ENCODE results near the gene RALGAPA2. TPM values are rescaled to one million over a fixed set of nuclear protein-coding genes. Genes with fewer than 3 reads are reported as not detected.

The RALGAPA2 gene
- total and polyA plus RNA-seq, 2 experiments from 2014 or later = 13.1 to 43.4 TPM

DNA sequence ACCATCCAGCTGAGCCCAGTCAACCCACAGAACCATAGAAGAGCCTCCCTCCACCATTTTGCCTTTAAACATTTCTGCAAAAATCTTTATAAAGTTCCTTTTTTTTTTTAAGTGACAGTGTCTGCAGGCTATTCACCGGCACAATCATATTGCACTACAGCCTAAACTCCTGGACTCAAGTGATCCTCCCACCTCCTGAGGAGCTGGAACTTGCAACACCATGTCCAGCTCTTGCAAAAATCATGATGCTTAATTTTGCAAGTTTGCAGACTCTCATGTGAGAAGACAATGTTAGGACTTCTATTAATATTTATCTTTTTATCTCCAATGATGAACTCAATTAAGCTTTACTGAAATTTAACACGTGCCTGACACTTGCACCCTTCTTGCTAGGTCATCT lies 255.7 kb downstream of the RALGAPA2 start:
- H3K27me3 ChIP-seq (ENCODE audit: insufficient read depth) = no peaks in the 10 kb centered on the region
- ATAC-seq (no peak), DNase-seq (ENCODE audit: low spot score) (no peak)
- no peak overlapping the region for H3K27ac Mint-ChIP-seq
- no peak overlapping the region for H3K4me2 ChIP-seq
- no peaks in the 10 kb centered on the region for H3K79me2 ChIP-seq (replicated peaks; ENCODE audit: insufficient read depth)
- no peak for TF ChIP-seq POLR2AphosphoS5 (IDR thresholded peaks at IDR 0.05; ENCODE audit: low read depth)
- TF ChIP-seq, protein P1, sequence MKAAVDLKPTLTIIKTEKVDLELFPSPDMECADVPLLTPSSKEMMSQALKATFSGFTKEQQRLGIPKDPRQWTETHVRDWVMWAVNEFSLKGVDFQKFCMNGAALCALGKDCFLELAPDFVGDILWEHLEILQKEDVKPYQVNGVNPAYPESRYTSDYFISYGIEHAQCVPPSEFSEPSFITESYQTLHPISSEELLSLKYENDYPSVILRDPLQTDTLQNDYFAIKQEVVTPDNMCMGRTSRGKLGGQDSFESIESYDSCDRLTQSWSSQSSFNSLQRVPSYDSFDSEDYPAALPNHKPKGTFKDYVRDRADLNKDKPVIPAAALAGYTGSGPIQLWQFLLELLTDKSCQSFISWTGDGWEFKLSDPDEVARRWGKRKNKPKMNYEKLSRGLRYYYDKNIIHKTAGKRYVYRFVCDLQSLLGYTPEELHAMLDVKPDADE (IDR thresholded peaks at IDR 0.05) = no peak
- TF ChIP-seq, protein P2, sequence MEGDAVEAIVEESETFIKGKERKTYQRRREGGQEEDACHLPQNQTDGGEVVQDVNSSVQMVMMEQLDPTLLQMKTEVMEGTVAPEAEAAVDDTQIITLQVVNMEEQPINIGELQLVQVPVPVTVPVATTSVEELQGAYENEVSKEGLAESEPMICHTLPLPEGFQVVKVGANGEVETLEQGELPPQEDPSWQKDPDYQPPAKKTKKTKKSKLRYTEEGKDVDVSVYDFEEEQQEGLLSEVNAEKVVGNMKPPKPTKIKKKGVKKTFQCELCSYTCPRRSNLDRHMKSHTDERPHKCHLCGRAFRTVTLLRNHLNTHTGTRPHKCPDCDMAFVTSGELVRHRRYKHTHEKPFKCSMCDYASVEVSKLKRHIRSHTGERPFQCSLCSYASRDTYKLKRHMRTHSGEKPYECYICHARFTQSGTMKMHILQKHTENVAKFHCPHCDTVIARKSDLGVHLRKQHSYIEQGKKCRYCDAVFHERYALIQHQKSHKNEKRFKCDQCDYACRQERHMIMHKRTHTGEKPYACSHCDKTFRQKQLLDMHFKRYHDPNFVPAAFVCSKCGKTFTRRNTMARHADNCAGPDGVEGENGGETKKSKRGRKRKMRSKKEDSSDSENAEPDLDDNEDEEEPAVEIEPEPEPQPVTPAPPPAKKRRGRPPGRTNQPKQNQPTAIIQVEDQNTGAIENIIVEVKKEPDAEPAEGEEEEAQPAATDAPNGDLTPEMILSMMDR (conservative IDR thresholded peaks at IDR 0.05; ENCODE audit: low read depth in 2 of 2) = no peak
- TF ChIP-seq JUNB (IDR thresholded peaks at IDR 0.05; ENCODE audit: unreplicated experiment) = no peak
- no peak for TF ChIP-seq ZNF114 (CRISPR knock-in tag; IDR thresholded peaks at IDR 0.05)
- TF ChIP-seq, protein P3, sequence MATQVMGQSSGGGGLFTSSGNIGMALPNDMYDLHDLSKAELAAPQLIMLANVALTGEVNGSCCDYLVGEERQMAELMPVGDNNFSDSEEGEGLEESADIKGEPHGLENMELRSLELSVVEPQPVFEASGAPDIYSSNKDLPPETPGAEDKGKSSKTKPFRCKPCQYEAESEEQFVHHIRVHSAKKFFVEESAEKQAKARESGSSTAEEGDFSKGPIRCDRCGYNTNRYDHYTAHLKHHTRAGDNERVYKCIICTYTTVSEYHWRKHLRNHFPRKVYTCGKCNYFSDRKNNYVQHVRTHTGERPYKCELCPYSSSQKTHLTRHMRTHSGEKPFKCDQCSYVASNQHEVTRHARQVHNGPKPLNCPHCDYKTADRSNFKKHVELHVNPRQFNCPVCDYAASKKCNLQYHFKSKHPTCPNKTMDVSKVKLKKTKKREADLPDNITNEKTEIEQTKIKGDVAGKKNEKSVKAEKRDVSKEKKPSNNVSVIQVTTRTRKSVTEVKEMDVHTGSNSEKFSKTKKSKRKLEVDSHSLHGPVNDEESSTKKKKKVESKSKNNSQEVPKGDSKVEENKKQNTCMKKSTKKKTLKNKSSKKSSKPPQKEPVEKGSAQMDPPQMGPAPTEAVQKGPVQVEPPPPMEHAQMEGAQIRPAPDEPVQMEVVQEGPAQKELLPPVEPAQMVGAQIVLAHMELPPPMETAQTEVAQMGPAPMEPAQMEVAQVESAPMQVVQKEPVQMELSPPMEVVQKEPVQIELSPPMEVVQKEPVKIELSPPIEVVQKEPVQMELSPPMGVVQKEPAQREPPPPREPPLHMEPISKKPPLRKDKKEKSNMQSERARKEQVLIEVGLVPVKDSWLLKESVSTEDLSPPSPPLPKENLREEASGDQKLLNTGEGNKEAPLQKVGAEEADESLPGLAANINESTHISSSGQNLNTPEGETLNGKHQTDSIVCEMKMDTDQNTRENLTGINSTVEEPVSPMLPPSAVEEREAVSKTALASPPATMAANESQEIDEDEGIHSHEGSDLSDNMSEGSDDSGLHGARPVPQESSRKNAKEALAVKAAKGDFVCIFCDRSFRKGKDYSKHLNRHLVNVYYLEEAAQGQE (IDR thresholded peaks at IDR 0.05; ENCODE audit: unreplicated experiment) = no peak
- TF ChIP-seq EZH2 (IDR thresholded peaks at IDR 0.05; ENCODE audit: low read depth, unreplicated experiment) = no peak
- no peak for TF ChIP-seq EZH2phosphoT487 (IDR thresholded peaks at IDR 0.05; ENCODE audit: unreplicated experiment)
- TF ChIP-seq, protein P4, sequence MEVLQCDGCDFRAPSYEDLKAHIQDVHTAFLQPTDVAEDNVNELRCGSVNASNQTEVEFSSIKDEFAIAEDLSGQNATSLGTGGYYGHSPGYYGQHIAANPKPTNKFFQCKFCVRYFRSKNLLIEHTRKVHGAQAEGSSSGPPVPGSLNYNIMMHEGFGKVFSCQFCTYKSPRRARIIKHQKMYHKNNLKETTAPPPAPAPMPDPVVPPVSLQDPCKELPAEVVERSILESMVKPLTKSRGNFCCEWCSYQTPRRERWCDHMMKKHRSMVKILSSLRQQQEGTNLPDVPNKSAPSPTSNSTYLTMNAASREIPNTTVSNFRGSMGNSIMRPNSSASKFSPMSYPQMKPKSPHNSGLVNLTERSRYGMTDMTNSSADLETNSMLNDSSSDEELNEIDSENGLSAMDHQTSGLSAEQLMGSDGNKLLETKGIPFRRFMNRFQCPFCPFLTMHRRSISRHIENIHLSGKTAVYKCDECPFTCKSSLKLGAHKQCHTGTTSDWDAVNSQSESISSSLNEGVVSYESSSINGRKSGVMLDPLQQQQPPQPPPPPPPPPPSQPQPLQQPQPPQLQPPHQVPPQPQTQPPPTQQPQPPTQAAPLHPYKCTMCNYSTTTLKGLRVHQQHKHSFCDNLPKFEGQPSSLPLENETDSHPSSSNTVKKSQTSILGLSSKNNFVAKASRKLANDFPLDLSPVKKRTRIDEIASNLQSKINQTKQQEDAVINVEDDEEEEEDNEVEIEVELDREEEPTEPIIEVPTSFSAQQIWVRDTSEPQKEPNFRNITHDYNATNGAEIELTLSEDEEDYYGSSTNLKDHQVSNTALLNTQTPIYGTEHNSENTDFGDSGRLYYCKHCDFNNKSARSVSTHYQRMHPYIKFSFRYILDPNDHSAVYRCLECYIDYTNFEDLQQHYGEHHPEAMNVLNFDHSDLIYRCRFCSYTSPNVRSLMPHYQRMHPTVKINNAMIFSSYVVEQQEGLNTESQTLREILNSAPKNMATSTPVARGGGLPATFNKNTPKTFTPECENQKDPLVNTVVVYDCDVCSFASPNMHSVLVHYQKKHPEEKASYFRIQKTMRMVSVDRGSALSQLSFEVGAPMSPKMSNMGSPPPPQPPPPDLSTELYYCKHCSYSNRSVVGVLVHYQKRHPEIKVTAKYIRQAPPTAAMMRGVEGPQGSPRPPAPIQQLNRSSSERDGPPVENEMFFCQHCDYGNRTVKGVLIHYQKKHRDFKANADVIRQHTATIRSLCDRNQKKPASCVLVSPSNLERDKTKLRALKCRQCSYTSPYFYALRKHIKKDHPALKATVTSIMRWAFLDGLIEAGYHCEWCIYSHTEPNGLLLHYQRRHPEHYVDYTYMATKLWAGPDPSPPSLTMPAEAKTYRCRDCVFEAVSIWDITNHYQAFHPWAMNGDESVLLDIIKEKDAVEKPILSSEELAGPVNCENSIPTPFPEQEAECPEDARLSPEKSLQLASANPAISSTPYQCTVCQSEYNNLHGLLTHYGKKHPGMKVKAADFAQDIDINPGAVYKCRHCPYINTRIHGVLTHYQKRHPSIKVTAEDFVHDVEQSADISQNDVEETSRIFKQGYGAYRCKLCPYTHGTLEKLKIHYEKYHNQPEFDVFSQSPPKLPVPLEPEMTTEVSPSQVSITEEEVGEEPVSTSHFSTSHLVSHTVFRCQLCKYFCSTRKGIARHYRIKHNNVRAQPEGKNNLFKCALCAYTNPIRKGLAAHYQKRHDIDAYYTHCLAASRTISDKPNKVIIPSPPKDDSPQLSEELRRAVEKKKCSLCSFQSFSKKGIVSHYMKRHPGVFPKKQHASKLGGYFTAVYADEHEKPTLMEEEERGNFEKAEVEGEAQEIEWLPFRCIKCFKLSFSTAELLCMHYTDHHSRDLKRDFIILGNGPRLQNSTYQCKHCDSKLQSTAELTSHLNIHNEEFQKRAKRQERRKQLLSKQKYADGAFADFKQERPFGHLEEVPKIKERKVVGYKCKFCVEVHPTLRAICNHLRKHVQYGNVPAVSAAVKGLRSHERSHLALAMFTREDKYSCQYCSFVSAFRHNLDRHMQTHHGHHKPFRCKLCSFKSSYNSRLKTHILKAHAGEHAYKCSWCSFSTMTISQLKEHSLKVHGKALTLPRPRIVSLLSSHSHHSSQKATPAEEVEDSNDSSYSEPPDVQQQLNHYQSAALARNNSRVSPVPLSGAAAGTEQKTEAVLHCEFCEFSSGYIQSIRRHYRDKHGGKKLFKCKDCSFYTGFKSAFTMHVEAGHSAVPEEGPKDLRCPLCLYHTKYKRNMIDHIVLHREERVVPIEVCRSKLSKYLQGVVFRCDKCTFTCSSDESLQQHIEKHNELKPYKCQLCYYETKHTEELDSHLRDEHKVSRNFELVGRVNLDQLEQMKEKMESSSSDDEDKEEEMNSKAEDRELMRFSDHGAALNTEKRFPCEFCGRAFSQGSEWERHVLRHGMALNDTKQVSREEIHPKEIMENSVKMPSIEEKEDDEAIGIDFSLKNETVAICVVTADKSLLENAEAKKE (CRISPR knock-in tag; IDR thresholded peaks at IDR 0.05) = no peak
- TF ChIP-seq ZNF331 (CRISPR knock-in tag; IDR thresholded peaks at IDR 0.05; ENCODE audit: low read depth) = no peak
- TF ChIP-seq CREB1 (CRISPR knock-in tag; IDR thresholded peaks at IDR 0.05; ENCODE audit: low read depth) = no peak
- no peak for TF ChIP-seq NANOG (IDR thresholded peaks at IDR 0.05; ENCODE audit: borderline replicate concordance)
- TF ChIP-seq STAT1 (IDR thresholded peaks at IDR 0.05; ENCODE audit: unreplicated experiment) = no peak
- H2AFZ ChIP-seq = no peak overlapping the region
- H3K36me3 ChIP-seq (ENCODE audit: insufficient read depth) = no peaks in the 10 kb centered on the region
- H3K4me1 ChIP-seq (ENCODE audit: insufficient read depth) = peaks cover 31% of the 10 kb centered on the region
- no peaks in the 10 kb centered on the region for H3F3A ChIP-seq (replicated peaks; ENCODE audit: low read depth)
- H3K9me3 Mint-ChIP-seq = no peaks in the 10 kb centered on the region
- no peaks in the 10 kb centered on the region for H3K9me2 ChIP-seq (ENCODE audit: insufficient read depth)
- H3K27me3 Mint-ChIP-seq (ENCODE audit: insufficient read depth, low read depth, poor library complexity) = peaks cover 4% of the 10 kb centered on the region
- no peaks in the 10 kb centered on the region for H4K20me1 ChIP-seq (replicated peaks; ENCODE audit: insufficient read depth)
- no peak overlapping the region for H3K4me3 Mint-ChIP-seq
- H3K36me3 Mint-ChIP-seq (ENCODE audit: low read depth) = no peaks in the 10 kb centered on the region
- H3K4me3 ChIP-seq = no peak overlapping the region
- H3K27ac ChIP-seq (ENCODE audit: low read depth) = no peak overlapping the region
- H3K4me1 Mint-ChIP-seq = peaks cover 34% of the 10 kb centered on the region
